Measurements from ENCODE around the gene HOXA11.
A peak's percentile ranks its signal among the peaks of the same experiment; 100 is the strongest.

The HOXA11 gene

DNA sequence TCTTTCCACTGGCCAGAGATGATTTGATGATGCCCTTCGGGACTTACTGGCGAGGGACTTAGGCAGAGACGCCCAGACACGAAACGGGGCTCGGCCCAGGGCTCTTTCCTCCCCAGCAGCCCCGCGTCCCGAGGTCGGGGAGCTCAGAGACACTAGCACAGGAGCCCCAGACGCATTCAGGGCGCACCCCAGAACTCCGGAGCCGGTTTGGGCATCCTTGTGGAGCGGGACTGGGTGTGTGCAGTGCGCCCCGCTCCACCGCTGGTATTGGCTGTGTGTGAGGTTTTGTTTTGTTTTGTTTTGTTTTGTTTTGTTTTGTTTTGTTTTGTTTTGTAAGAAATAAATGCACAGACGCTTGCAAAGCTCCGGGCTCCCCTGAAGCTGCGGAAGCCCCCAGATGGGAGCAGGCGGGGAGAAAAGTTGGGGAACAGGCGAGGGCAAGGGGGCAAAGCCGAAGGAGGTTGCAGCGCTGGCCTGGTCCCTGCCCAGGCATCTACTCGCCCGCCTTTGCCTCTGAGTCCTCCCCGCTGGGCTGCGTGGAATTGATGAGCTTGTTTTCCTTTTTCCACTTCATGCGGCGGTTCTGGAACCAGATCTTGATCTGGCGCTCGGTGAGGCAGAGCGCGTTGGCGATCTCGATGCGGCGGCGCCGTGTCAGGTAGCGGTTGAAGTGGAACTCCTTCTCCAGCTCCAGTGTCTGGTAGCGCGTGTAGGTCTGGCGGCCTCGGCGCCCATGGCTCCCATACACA is 39.7 kb downstream of the HOXA11 start:
- H3K4me1 ChIP-seq (ENCODE audit: control insufficient read depth in 2 of 2, insufficient read depth in 2 of 2, low read length in 2 of 2) = peaks cover 37 to 71% of the 10 kb centered on the region in 2 donors
- peaks cover 5 to 9% of the 10 kb centered on the region in 2 donors for H3K36me3 ChIP-seq (ENCODE audit: control insufficient read depth in 2 of 2, insufficient read depth in 2 of 2, low read length in 2 of 2)
- H3K27me3 ChIP-seq (ENCODE audit: control insufficient read depth in 2 of 2, insufficient read depth in 2 of 2, low read length in 2 of 2) = no peaks in the 10 kb centered on the region
- peak overlapping the region; percentile 93 to 99 for H3K27ac ChIP-seq (ENCODE audit: low read depth in 2 of 2, low read length in 2 of 2)
- H3K9ac ChIP-seq (ENCODE audit: low read depth in 1 of 2, low read length in 2 of 2) = peak overlapping the region; percentile 47 to 86
- no peaks in the 10 kb centered on the region for H3K9me3 ChIP-seq (ENCODE audit: control insufficient read depth in 2 of 2, low read length in 2 of 2)
- H3K4me3 ChIP-seq (ENCODE audit: low read length in 2 of 2) = peak overlapping the region; percentile 56 to 63

DNA sequence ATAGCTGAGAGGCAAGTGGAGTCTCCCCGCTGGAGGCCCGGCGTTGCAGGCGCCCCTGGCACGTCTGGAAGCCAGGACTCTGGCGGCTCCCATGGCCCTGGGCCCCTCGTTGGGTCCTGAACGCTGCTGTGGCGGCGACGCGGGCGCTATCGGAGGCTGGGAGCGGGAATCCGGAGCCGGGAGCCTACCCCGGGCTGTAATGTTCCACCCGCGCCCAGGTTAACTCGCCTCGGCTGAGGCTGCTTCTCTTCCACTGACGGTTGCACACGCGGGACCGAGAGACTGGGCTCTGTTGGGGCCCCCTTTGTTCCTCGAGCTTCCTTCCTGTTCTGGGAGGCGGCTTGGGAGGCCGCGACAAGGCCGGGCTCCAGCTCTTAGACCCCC is 40.3 kb downstream of the HOXA11 start:
- H3K27me3 ChIP-seq (ENCODE audit: control insufficient read depth in 2 of 2, insufficient read depth in 2 of 2, low read length in 2 of 2) = no peaks in the 10 kb centered on the region
- H3K9ac ChIP-seq (ENCODE audit: low read depth in 1 of 2, low read length in 2 of 2) = peak overlapping the region; percentile 17 to 86
- H3K9me3 ChIP-seq (ENCODE audit: control insufficient read depth in 2 of 2, low read length in 2 of 2) = no peaks in the 10 kb centered on the region
- peak overlapping the region; percentile 44 to 56 for H3K4me3 ChIP-seq (ENCODE audit: low read length in 2 of 2)
- H3K27ac ChIP-seq (ENCODE audit: low read depth in 2 of 2, low read length in 2 of 2) = peak overlapping the region; percentile 93 to 99
- peaks cover 36 to 71% of the 10 kb centered on the region in 2 donors for H3K4me1 ChIP-seq (ENCODE audit: control insufficient read depth in 2 of 2, insufficient read depth in 2 of 2, low read length in 2 of 2)
- H3K36me3 ChIP-seq (ENCODE audit: control insufficient read depth in 2 of 2, insufficient read depth in 2 of 2, low read length in 2 of 2) = peaks cover 5 to 9% of the 10 kb centered on the region in 2 donors

DNA sequence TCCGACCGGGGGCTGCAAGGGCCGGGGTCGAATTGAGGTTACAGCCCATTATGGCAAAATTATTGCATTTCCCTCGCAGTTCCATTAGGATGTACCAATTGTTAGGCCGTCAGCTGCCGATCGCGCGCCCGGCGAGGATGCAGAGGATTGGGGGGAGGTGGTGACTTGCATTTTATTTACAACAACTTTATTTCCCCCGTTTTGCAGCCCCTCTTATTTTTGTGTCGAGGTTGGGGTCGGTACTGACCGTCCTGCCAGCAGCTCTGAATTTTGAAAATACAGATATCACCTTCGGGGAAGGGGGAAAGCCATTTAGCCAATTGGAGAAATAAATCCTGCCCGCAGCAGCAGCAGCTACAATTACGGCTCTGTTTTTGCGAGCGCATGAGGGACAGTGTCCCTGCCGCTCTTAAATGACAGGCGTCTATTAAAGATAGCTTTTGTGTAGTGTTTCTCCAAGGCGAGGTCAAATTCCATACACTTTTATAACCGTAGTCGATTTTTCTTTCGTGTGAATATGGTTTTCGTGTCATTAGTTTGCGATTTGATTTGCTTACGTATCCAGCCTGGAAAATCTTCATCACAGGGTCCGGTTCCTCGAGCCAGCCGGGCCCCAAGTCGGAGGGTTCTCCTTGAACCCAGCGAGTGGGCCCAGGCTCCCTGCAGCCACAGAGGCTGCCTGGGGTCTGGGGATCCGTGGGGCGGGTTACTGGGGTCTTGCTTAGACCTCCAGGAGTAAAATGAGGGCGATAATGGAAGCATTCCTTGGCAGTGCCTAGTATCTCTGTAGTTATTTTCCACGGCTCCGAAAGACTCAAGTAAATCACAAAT is 40.9 kb downstream of the HOXA11 start:
- H3K9ac ChIP-seq (ENCODE audit: low read depth in 1 of 2, low read length in 2 of 2) = peak overlapping the region; percentile 52 to 86
- H3K4me1 ChIP-seq (ENCODE audit: control insufficient read depth in 2 of 2, insufficient read depth in 2 of 2, low read length in 2 of 2) = peaks cover 36 to 68% of the 10 kb centered on the region in 2 donors
- H3K4me3 ChIP-seq (ENCODE audit: low read length in 2 of 2) = peak overlapping the region; percentile 56 to 79
- no peaks in the 10 kb centered on the region for H3K27me3 ChIP-seq (ENCODE audit: control insufficient read depth in 2 of 2, insufficient read depth in 2 of 2, low read length in 2 of 2)
- peak overlapping the region; percentile 93 to 99 for H3K27ac ChIP-seq (ENCODE audit: low read depth in 2 of 2, low read length in 2 of 2)
- peaks cover 5 to 9% of the 10 kb centered on the region in 2 donors for H3K36me3 ChIP-seq (ENCODE audit: control insufficient read depth in 2 of 2, insufficient read depth in 2 of 2, low read length in 2 of 2)
- H3K9me3 ChIP-seq (ENCODE audit: control insufficient read depth in 2 of 2, low read length in 2 of 2) = no peaks in the 10 kb centered on the region

DNA sequence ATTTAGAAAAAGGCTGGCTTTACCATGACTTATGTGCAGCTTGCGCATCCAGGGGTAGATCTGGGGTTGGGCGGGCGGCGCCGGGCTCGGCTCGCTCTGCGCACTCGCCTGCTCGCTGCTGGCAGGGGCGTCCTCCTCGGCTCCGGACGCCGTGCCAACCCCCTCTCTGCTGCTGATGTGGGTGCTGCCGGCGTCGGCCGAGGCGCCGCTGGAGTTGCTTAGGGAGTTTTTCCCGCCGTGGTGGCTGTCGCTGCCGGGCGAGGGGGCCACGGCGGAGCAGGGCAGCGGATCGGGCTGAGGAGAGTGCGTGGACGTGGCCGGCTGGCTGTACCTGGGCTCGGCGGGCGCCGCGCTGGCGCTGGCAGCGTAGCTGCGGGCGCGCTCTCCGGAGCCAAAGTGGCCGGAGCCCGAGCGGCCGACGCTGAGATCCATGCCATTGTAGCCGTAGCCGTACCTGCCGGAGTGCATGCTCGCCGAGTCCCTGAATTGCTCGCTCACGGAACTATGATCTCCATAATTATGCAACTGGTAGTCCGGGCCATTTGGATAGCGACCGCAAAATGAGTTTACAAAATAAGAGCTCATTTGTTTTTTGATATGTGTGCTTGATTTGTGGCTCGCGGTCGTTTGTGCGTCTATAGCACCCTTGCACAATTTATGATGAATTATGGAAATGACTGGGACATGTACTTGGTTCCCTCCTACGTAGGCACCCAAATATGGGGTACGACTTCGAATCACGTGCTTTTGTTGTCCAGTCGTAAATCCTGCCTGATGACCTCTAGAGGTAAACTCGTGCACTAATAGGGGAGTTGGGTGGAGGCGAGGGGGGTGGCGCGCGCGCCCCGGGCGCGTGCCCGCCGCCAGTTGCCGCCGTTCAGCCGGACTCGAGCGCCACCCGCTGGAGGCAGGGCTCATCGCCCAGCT is 41.7 kb downstream of the HOXA11 start, which contains the start of gene HOXA5:
HOXA5 (minus strand) TSS at position 659 of the 927 bp plus-strand sequence; CDS start at position 585, 74 bp downstream.
- Histone ChIP-seq H3K4me3 (ENCODE audit: low read length in 2 of 2) (peak within 1 kb of the TSS; percentile 78 to 79), H3K9ac (ENCODE audit: low read depth in 1 of 2, low read length in 2 of 2) (peak within 1 kb of the TSS; percentile 85 to 86), H3K9me3 (ENCODE audit: control insufficient read depth in 2 of 2, low read length in 2 of 2) (no peaks in the 10 kb centered on the region), H3K36me3 (ENCODE audit: control insufficient read depth in 2 of 2, insufficient read depth in 2 of 2, low read length in 2 of 2) (peaks cover 5 to 9% of the 10 kb centered on the region in 2 donors), H3K4me1 (ENCODE audit: control insufficient read depth in 2 of 2, insufficient read depth in 2 of 2, low read length in 2 of 2) (peaks cover 31 to 60% of the 10 kb centered on the region in 2 donors), H3K27me3 (ENCODE audit: control insufficient read depth in 2 of 2, insufficient read depth in 2 of 2, low read length in 2 of 2) (no peaks in the 10 kb centered on the region), H3K27ac (ENCODE audit: low read depth in 2 of 2, low read length in 2 of 2) (peak within 1 kb of the TSS; percentile 93 to 99)

DNA sequence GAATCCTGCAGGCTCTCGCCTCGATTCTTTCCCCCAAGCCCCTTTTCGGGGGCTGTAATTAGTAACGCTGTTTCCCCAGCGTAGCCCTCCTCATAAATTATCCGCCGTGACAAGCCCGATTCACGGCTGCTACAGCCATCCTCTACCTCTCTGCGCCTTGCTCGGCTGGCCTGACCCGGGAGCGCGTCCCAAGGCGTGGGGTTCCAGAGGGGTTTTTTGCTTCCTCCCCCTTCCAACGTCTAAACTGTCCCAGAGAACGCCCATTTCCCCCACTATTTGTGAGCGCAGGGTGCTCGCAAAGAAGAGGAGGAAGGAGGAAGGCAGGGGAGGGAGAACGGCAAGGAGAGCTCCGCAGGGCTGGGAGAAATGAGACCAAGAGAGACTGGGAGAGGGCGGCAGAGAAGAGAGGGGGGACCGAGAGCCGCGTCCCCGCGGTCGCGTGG is 42.4 kb downstream of the HOXA11 start:
- peak overlapping the region; percentile 85 to 86 for H3K9ac ChIP-seq (ENCODE audit: low read depth in 1 of 2, low read length in 2 of 2)
- no peaks in the 10 kb centered on the region for H3K27me3 ChIP-seq (ENCODE audit: control insufficient read depth in 2 of 2, insufficient read depth in 2 of 2, low read length in 2 of 2)
- peak overlapping the region; percentile 78 to 79 for H3K4me3 ChIP-seq (ENCODE audit: low read length in 2 of 2)
- H3K27ac ChIP-seq (ENCODE audit: low read depth in 2 of 2, low read length in 2 of 2) = peak overlapping the region; percentile 93 to 99
- H3K36me3 ChIP-seq (ENCODE audit: control insufficient read depth in 2 of 2, insufficient read depth in 2 of 2, low read length in 2 of 2) = peaks cover 5 to 9% of the 10 kb centered on the region in 2 donors
- peaks cover 27 to 62% of the 10 kb centered on the region in 2 donors for H3K4me1 ChIP-seq (ENCODE audit: control insufficient read depth in 2 of 2, insufficient read depth in 2 of 2, low read length in 2 of 2)
- no peaks in the 10 kb centered on the region for H3K9me3 ChIP-seq (ENCODE audit: control insufficient read depth in 2 of 2, low read length in 2 of 2)

DNA sequence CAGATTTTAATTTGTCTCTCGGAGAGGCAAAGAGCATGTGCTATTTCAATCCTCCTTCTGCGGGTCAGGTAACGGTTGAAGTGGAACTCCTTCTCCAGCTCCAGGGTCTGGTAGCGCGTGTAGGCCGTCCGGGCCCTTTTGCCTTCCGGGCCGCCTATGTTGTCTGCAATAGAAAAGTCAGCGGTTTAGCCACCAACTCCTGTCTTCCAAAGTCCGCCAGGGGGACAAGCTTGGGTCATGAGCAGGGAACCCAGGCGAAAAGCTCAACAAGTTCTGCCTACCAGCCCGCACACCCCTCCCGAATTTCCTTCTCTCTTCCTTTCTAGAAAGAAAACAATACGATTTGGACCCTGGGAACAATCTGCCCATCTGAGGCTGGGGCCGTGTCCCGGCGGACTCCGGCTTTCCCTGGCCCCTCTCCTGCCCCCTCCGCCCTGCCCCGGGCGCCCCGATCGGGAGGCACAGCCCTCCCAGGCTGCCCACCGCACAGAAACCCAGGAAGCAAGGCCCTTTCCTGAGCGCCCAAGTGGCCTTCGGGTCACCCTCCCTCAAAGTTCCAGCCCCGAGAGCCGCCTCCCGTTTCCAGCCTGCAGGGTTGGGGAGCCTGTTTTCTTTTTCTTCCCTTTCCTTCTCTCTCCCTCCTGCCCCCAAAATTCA is 43.0 kb downstream of the HOXA11 start:
- Histone ChIP-seq H3K4me1 (ENCODE audit: control insufficient read depth in 2 of 2, insufficient read depth in 2 of 2, low read length in 2 of 2) (peaks cover 24 to 62% of the 10 kb centered on the region in 2 donors), H3K27ac (ENCODE audit: low read depth in 2 of 2, low read length in 2 of 2) (peak overlapping the region; percentile 93 to 99), H3K9me3 (ENCODE audit: control insufficient read depth in 2 of 2, low read length in 2 of 2) (no peaks in the 10 kb centered on the region), H3K36me3 (ENCODE audit: control insufficient read depth in 2 of 2, insufficient read depth in 2 of 2, low read length in 2 of 2) (peaks cover 5 to 9% of the 10 kb centered on the region in 2 donors), H3K4me3 (ENCODE audit: low read length in 2 of 2) (peak overlapping the region; percentile 78 to 79), H3K27me3 (ENCODE audit: control insufficient read depth in 2 of 2, insufficient read depth in 2 of 2, low read length in 2 of 2) (no peaks in the 10 kb centered on the region), H3K9ac (ENCODE audit: low read depth in 1 of 2, low read length in 2 of 2) (peak overlapping the region; percentile 85 to 86)

DNA sequence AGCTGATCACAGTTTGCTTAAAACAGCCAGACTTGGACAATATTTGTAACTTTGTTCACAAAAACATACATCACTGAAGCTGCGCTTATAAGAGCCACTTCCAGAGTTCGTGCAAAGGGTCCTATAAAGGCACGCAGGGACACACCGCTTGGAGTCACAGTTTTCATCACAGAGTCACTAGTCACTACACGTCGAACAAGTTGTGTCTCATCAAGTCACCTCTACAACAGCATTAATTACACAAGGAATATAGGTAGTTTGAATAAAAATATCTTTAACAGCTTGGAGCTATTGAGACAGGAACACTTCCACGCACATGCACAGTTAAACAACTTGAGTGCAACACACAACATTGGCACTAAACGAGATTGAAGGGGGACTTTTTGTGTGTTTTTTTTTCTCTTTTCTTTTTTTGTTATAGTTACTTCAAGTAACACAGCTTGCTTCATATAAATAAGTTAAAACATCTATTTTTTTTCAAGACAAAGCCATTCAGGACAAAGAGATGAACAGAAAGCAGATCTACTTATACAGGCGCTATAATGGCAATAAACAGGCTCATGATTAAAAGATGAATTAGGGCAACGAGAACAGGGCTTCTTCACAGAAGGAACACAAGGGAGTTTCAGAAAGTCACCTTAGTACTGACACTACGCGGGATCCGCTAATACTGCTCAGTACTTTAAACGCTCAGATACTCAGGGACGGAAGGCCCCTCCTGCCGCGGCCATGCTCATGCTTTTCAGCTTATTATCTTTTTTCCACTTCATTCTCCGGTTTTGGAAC is 43.7 kb downstream of the HOXA11 start:
- H3K9me3 ChIP-seq (ENCODE audit: control insufficient read depth in 2 of 2, low read length in 2 of 2) = no peaks in the 10 kb centered on the region
- H3K9ac ChIP-seq (ENCODE audit: low read depth in 1 of 2, low read length in 2 of 2) = peak overlapping the region; percentile 85 to 86
- peaks cover 24 to 60% of the 10 kb centered on the region in 2 donors for H3K4me1 ChIP-seq (ENCODE audit: control insufficient read depth in 2 of 2, insufficient read depth in 2 of 2, low read length in 2 of 2)
- H3K27me3 ChIP-seq (ENCODE audit: control insufficient read depth in 2 of 2, insufficient read depth in 2 of 2, low read length in 2 of 2) = no peaks in the 10 kb centered on the region
- H3K4me3 ChIP-seq (ENCODE audit: low read length in 2 of 2) = peak overlapping the region; percentile 78 to 79
- H3K27ac ChIP-seq (ENCODE audit: low read depth in 2 of 2, low read length in 2 of 2) = peak overlapping the region; percentile 93 to 99
- peaks cover 5 to 7% of the 10 kb centered on the region in 2 donors for H3K36me3 ChIP-seq (ENCODE audit: control insufficient read depth in 2 of 2, insufficient read depth in 2 of 2, low read length in 2 of 2)

DNA sequence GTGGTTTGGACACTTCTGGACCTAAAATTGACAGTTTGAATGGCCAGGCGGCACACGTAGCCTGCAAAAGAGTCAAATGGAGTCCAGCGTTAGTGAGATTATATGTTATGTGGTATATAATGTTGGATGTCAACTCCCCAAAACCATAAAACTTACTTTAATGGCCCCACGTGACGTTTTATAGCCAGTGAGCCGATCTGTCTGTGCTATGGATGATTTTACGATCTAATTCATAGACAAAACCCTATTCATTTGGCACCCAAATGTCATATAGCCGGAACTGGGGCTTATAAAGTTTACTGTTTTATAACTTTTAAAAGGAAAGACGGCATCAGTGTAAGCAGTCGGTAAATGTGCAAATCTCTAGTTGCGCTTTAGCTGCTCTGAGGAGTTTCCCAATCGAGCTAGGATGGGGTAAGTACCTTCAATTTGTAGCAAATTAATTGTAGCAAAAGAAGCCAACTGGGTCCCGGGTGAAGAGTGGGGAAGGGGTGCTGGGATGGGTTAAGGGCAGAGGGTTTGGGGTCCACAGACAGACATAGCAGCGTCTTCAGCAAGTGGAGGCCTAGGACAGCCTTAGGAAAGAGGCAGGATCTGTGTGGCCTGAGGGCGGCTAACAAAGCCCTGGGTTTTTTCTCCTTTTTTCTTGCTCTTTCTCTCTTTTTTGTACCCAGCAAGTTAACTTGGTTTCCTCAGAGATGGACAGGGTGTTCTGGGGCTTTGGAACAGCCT is 44.7 kb downstream of the HOXA11 start:
- peak overlapping the region; percentile 61 to 86 for H3K9ac ChIP-seq (ENCODE audit: low read depth in 1 of 2, low read length in 2 of 2)

More for the DNA sequence above, 44.7 kb downstream of the HOXA11 start:
- H3K9me3 ChIP-seq (ENCODE audit: control insufficient read depth in 2 of 2, low read length in 2 of 2) = no peaks in the 10 kb centered on the region
- H3K27ac ChIP-seq (ENCODE audit: low read depth in 2 of 2, low read length in 2 of 2) = peak overlapping the region; percentile 79 to 80
- peaks cover 26 to 59% of the 10 kb centered on the region in 2 donors for H3K4me1 ChIP-seq (ENCODE audit: control insufficient read depth in 2 of 2, insufficient read depth in 2 of 2, low read length in 2 of 2)
- H3K4me3 ChIP-seq (ENCODE audit: low read length in 2 of 2) = peak overlapping the region; percentile 75 to 78
- peaks cover 3 to 5% of the 10 kb centered on the region in 2 donors for H3K36me3 ChIP-seq (ENCODE audit: control insufficient read depth in 2 of 2, insufficient read depth in 2 of 2, low read length in 2 of 2)
- no peaks in the 10 kb centered on the region for H3K27me3 ChIP-seq (ENCODE audit: control insufficient read depth in 2 of 2, insufficient read depth in 2 of 2, low read length in 2 of 2)
